ENCODE data around the gene C9orf152. TPM values are rescaled to one million over a fixed set of nuclear protein-coding genes. Genes with fewer than 3 reads are reported as not detected.
A peak's percentile ranks its signal among the peaks of the same experiment; 100 is the strongest.

C9orf152 gene
- total and polyA plus RNA-seq, 10 of the 15 experiments (the other 5 are each of a cell fraction or from before 2014, with no cell fraction given) = 0.04 TPM; not detected in 9

GRCh38 chr9:110241260-110241857 lies 33.4 kb upstream of the C9orf152 start:
- in situ Hi-C loops (cut with MboI) = no loop called here
- no peak overlapping the region for H3K4me2 ChIP-seq (ENCODE audit: control insufficient read depth, insufficient read depth)
- H3K4me3 ChIP-seq = no peak overlapping the region
- no peak overlapping the region for H3K9ac ChIP-seq (ENCODE audit: control insufficient read depth, insufficient read depth, low read length)
- no TSS peak for BruUV-seq (replicated peaks)
- intact Hi-C loops (cut with micrococcal nuclease; ENCODE audit: unreplicated experiment) = no loop called here
- no peaks in the 10 kb centered on the region for H3K27me3 ChIP-seq (replicated peaks in 1 of 2; ENCODE audit: control insufficient read depth in 2 of 2, insufficient read depth in 2 of 2, low read length in 1 of 2)
- H3K4me1 ChIP-seq (ENCODE audit: control insufficient read depth, insufficient read depth, low read length) = no peaks in the 10 kb centered on the region
- ChIA-PET POLR2A (no interaction called here), CTCF (no interaction called here), RAD21 (ENCODE audit: unreplicated experiment) (no interaction called here), SMC1A (ENCODE audit: uncharacterized antibody, unreplicated experiment) (no interaction called here)
- H3K27ac ChIP-seq (ENCODE audit: control insufficient read depth, insufficient read depth) = no peak overlapping the region
- ATAC-seq (peak; percentile 39), DNase-seq (ENCODE audit: low read depth, low spot score) (no peak), FAIRE-seq (no peak)
- H3K79me2 ChIP-seq (ENCODE audit: control insufficient read depth, insufficient read depth, low read length) = no peaks in the 10 kb centered on the region; the same call in 1 of the 2 replicates
- H2AFZ ChIP-seq (ENCODE audit: control insufficient read depth, low read depth, low read length) = no peak overlapping the region
- peaks cover 2 to 14% of the 10 kb centered on the region in 2 experiments for H3K36me3 ChIP-seq (ENCODE audit: control insufficient read depth in 2 of 2, insufficient read depth in 2 of 2, low read length in 1 of 2)
- no peak for TF ChIP-seq TAF1 (IDR thresholded peaks at IDR 0.05; ENCODE audit: borderline replicate concordance, low read depth, low read length)
- peak; percentile 36 for TF ChIP-seq BCL3 (IDR thresholded peaks at IDR 0.05; ENCODE audit: borderline replicate concordance, insufficient read depth, low read depth, low read length, poor library complexity, severe bottlenecking)
- WGBS (ENCODE audit: insufficient coverage, insufficient replicate concordance, low lambda C conversion rate, missing lambda C conversion rate) = 96% methylated on average over 3 of the region's 3 CpGs
- no peaks in the 10 kb centered on the region for H4K20me1 ChIP-seq (ENCODE audit: control insufficient read depth, insufficient read depth)
- no peaks in the 10 kb centered on the region for H3K9me3 ChIP-seq (replicated peaks; ENCODE audit: control insufficient read depth, insufficient read depth, low read length)

GRCh38 chr9:110240198-110240597 lies 32.2 kb upstream of the C9orf152 start:
- CTCF ChIA-PET = no interaction called here
- H3K79me2 ChIP-seq (ENCODE audit: control insufficient read depth, insufficient read depth, low read length) = no peaks in the 10 kb centered on the region
- RAD21 ChIA-PET (ENCODE audit: unreplicated experiment) = no interaction called here
- no peak overlapping the region for H3K27ac ChIP-seq (ENCODE audit: control insufficient read depth, insufficient read depth)
- H3K9me3 ChIP-seq (replicated peaks; ENCODE audit: control insufficient read depth, insufficient read depth, low read length) = no peaks in the 10 kb centered on the region
- no peak overlapping the region for H3K4me3 ChIP-seq
- H4K20me1 ChIP-seq (ENCODE audit: control insufficient read depth, insufficient read depth) = no peaks in the 10 kb centered on the region
- POLR2A ChIA-PET = no interaction called here
- no peak for TF ChIP-seq ZNF207 (IDR thresholded peaks at IDR 0.05; ENCODE audit: borderline replicate concordance)
- in situ Hi-C loops (cut with MboI) (no loop called here), intact Hi-C loops (cut with micrococcal nuclease; ENCODE audit: unreplicated experiment) (no loop called here)
- 29% methylated on average over 1 of the region's 1 CpG for WGBS (ENCODE audit: insufficient coverage, insufficient replicate concordance, low lambda C conversion rate, missing lambda C conversion rate)
- no TSS peak for BruUV-seq (replicated peaks)
- no peak for DNase-seq (ENCODE audit: low read depth, low spot score)
- FAIRE-seq = no peak
- ATAC-seq = no peak
- no peaks in the 10 kb centered on the region for H3K4me1 ChIP-seq (ENCODE audit: control insufficient read depth, insufficient read depth, low read length)
- H2AFZ ChIP-seq (ENCODE audit: control insufficient read depth, low read depth, low read length) = no peak overlapping the region
- no peak overlapping the region for H3K9ac ChIP-seq (ENCODE audit: control insufficient read depth, insufficient read depth, low read length)
- peaks cover 2 to 9% of the 10 kb centered on the region in 2 experiments; a peak in 3 of 4 replicates for H3K36me3 ChIP-seq (ENCODE audit: control insufficient read depth in 2 of 2, insufficient read depth in 2 of 2, low read length in 1 of 2)
- SMC1A ChIA-PET (ENCODE audit: uncharacterized antibody, unreplicated experiment) = interaction anchor here (1.3 kb wide), 1 partner anchor 31 kb away, joined by 3 read pairs; no protein-coding TSS in a partner anchor
- no peak overlapping the region for H3K4me2 ChIP-seq (ENCODE audit: control insufficient read depth, insufficient read depth)
- no peaks in the 10 kb centered on the region for H3K27me3 ChIP-seq (replicated peaks in 1 of 2; ENCODE audit: control insufficient read depth in 2 of 2, insufficient read depth in 2 of 2, low read length in 1 of 2)

All from GM12878 (cell line).